Uterus (tissue), 2 donors: ENCODE results near the gene ENTPD7.

ENCODE experiments used
- CTCF ChIP-seq, 4 experiments: fragments of 200-600 bp in 2 of 4; fragments of 450-650 bp in 2 of 4; sonication (generic) in 2 of 4; IDR thresholded peaks; one replicate each; pipeline ENCODE4 v1.5.1; 2016 to 2019; ENCODE audit warnings: antibody characterized with exemption in 4 of 4, mild to moderate bottlenecking in 2 of 4, moderate library complexity in 1 of 4
- POLR2A ChIP-seq, 2 donors: fragments of 450-650 bp; IDR thresholded peaks; one replicate each; pipeline ENCODE4 v1.6.1; 2016; ENCODE audit warnings: antibody characterized with exemption in 2 of 2, mild to moderate bottlenecking in 1 of 2, moderate library complexity in 1 of 2

DNA sequence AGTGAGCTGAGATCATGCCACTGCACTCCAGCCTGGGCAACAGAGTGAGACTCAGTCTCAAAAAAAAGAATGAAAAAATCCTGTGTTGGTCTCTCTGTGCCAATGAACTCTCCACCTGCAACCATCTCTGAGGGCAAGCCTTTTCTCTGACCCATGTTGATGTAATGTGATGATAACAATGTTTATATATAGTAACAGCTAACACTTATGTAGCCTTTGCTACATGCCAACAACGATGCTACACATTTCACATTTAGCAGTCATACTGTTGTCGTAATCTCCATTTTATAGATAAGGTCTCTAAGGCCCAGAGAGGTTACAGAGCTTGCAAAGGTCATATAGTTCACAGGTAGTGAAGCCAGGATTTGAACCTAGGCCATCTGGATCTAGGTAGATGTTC lies 61.1 kb downstream of the ENTPD7 start:
- TF ChIP-seq CTCF (IDR thresholded peaks at IDR 0.05) (no peak), POLR2A (IDR thresholded peaks at IDR 0.05) (no peak)
